Measurements from ENCODE around the gene MAPRE2. TPM values are rescaled to one million over a fixed set of nuclear protein-coding genes. Genes with fewer than 3 reads are reported as not detected.

The MAPRE2 gene
- total RNA-seq, 1 donor from 2014 or later, result 47.9 TPM

GRCh38 chr18:35041815-35042387 is 688 bp downstream of the MAPRE2 start:
- Mint-ChIP-seq H3K4me1 (ENCODE audit: low read depth) (peaks cover 36% of the 10 kb centered on the region), H3K9me3 (ENCODE audit: low read depth) (no peaks in the 10 kb centered on the region), H3K4me3 (ENCODE audit: low read depth) (peak overlapping the region; percentile 97), H3K27ac (peak overlapping the region; percentile 99), H3K27me3 (no peaks in the 10 kb centered on the region), H3K36me3 (ENCODE audit: insufficient read depth) (no peaks in the 10 kb centered on the region)
- no peak for DNase-seq (ENCODE audit: low spot score, unreplicated experiment)
- TF ChIP-seq CTCF (IDR thresholded peaks at IDR 0.05; ENCODE audit: unreplicated experiment), result no peak

GRCh38 chr18:35042389-35043071 is 1.3 kb downstream of the MAPRE2 start:
- H3K27me3 Mint-ChIP-seq, result no peaks in the 10 kb centered on the region
- H3K36me3 Mint-ChIP-seq (ENCODE audit: insufficient read depth), result no peaks in the 10 kb centered on the region
- no peak for TF ChIP-seq CTCF (IDR thresholded peaks at IDR 0.05; ENCODE audit: unreplicated experiment)
- H3K9me3 Mint-ChIP-seq (ENCODE audit: low read depth), result no peaks in the 10 kb centered on the region
- peak overlapping the region; percentile 53 for H3K27ac Mint-ChIP-seq
- no peak for DNase-seq (ENCODE audit: low spot score, unreplicated experiment)
- peak overlapping the region; percentile 97 for H3K4me3 Mint-ChIP-seq (ENCODE audit: low read depth)
- peaks cover 38% of the 10 kb centered on the region for H3K4me1 Mint-ChIP-seq (ENCODE audit: low read depth)

- Mint-ChIP-seq H3K36me3 (ENCODE audit: insufficient read depth) (peaks cover 3% of the 10 kb centered on the region), H3K27ac (no peak overlapping the region), H3K9me3 (ENCODE audit: low read depth) (peaks cover 4% of the 10 kb centered on the region), H3K27me3 (no peaks in the 10 kb centered on the region), H3K4me3 (ENCODE audit: low read depth) (peak overlapping the region; percentile 97), H3K4me1 (ENCODE audit: low read depth) (peaks cover 38% of the 10 kb centered on the region)
- no peak for TF ChIP-seq CTCF (IDR thresholded peaks at IDR 0.05; ENCODE audit: unreplicated experiment)
- no peak for DNase-seq (ENCODE audit: low spot score, unreplicated experiment)
These were observed 2.0 kb downstream of the MAPRE2 start for GRCh38 chr18:35043207-35043606.

GRCh38 chr18:35045121-35045520 is 3.9 kb downstream of the MAPRE2 start:
- H3K4me3 Mint-ChIP-seq (ENCODE audit: low read depth), result no peak overlapping the region
- peaks cover 3% of the 10 kb centered on the region for H3K36me3 Mint-ChIP-seq (ENCODE audit: insufficient read depth)
- no peak for DNase-seq (ENCODE audit: low spot score, unreplicated experiment)
- H3K9me3 Mint-ChIP-seq (ENCODE audit: low read depth), result peaks cover 4% of the 10 kb centered on the region
- TF ChIP-seq CTCF (IDR thresholded peaks at IDR 0.05; ENCODE audit: unreplicated experiment), result no peak
- peaks cover 47% of the 10 kb centered on the region for H3K4me1 Mint-ChIP-seq (ENCODE audit: low read depth)
- no peak overlapping the region for H3K27ac Mint-ChIP-seq
- no peaks in the 10 kb centered on the region for H3K27me3 Mint-ChIP-seq

- Mint-ChIP-seq H3K27ac (no peak overlapping the region), H3K9me3 (ENCODE audit: low read depth) (peaks cover 4% of the 10 kb centered on the region), H3K4me3 (ENCODE audit: low read depth) (no peak overlapping the region), H3K27me3 (no peaks in the 10 kb centered on the region), H3K36me3 (ENCODE audit: insufficient read depth) (peaks cover 3% of the 10 kb centered on the region), H3K4me1 (ENCODE audit: low read depth) (peaks cover 51% of the 10 kb centered on the region)
- no peak for DNase-seq (ENCODE audit: low spot score, unreplicated experiment)
- TF ChIP-seq CTCF (IDR thresholded peaks at IDR 0.05; ENCODE audit: unreplicated experiment), result no peak
These were observed 4.6 kb downstream of the MAPRE2 start for GRCh38 chr18:35045806-35046205.

All from progenitor cell of endocrine pancreas (in vitro differentiated cells).